Measurements from ENCODE around the gene LBX1.
"Not testable (repeated sequence)": the region's sequence is repeated elsewhere in the genome, so short reads cannot be mapped to it uniquely, and the experiment has no call there.

The LBX1 gene

GRCh38 chr10:101214446-101215396 lies 14.5 kb downstream of the LBX1 start:
- peak; percentile 65 to 75 for DNase-seq (ENCODE audit: low read depth in 1 of 2, low spot score in 1 of 2)

- no peak for DNase-seq (ENCODE audit: low read depth in 1 of 2, low spot score in 1 of 2)
Observed at GRCh38 chr10:101208543-101208942, 20.7 kb downstream of the LBX1 start.

- DNase-seq (ENCODE audit: low read depth in 1 of 2, low spot score in 1 of 2): no peak
Observed at GRCh38 chr10:101207026-101207425, 22.2 kb downstream of the LBX1 start.

DNA sequence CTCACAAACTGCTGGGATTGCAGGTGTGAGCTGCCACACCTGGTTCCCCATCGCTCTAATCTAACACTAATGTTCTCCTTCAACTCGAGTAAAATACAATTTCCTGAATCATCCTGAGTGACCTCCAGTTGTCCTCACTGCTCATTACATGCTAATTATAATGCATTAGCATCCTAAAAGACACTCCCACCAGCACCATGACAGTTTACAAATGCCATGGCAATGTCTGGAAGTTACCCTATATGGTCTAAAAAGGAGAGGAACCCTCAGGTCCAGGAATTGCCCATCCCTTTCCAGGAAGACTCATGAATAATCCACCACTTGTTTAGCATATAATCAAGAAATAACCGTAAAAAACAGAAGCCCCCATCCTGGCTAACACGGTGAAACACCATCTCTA lies 26.6 kb downstream of the LBX1 start:
- DNase-seq (ENCODE audit: low read depth in 1 of 2, low spot score in 1 of 2): not testable (repeated sequence)

- DNase-seq (ENCODE audit: low read depth in 1 of 2, low spot score in 1 of 2): not testable (repeated sequence)
Observed at GRCh38 chr10:101198326-101198977, 30.8 kb downstream of the LBX1 start.

DNA sequence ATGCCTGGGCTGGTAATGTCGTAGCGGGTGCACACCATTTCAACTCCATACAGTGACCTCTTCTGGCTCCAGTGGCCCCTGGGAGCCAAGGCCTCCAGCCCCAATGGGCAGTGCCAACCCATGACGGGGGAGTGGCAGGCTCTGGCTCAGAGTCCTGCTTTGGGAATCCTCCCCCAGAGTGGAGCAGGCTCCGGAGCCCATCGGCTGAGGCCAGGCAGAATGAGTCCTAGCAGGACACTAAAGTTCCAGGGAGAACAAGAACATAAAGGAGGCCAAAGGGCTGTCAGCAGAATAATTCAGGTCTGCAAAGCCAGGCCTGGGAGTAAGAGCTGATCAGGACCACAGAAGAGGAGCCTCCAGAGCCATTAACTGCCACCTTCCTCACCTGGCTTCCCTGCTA lies 33.3 kb downstream of the LBX1 start:
- no peak for DNase-seq (ENCODE audit: low read depth in 1 of 2, low spot score in 1 of 2)

- DNase-seq (ENCODE audit: low read depth in 1 of 2, low spot score in 1 of 2): no peak
Observed at GRCh38 chr10:101189461-101190401, 39.5 kb downstream of the LBX1 start.

DNA sequence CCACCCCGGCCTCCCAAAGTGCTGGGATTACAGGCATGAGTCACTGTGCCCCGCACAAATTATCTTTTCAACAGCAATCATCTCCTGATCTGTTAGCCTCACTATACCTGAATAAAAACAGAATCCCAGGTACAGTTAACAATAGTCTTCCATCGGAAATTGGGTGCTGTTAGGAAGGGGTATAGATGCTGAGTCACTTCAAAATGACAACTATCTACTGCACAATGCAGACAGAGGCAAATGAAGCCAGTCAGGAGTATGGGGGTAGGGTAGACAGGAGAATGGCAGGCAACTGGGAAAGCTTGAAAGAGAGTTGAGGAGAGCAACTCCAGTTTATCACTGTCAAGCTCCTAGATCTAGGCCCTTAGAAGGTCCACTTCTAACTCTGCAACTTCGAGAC lies 40.3 kb downstream of the LBX1 start:
- DNase-seq (ENCODE audit: low read depth in 1 of 2, low spot score in 1 of 2): no peak

DNA sequence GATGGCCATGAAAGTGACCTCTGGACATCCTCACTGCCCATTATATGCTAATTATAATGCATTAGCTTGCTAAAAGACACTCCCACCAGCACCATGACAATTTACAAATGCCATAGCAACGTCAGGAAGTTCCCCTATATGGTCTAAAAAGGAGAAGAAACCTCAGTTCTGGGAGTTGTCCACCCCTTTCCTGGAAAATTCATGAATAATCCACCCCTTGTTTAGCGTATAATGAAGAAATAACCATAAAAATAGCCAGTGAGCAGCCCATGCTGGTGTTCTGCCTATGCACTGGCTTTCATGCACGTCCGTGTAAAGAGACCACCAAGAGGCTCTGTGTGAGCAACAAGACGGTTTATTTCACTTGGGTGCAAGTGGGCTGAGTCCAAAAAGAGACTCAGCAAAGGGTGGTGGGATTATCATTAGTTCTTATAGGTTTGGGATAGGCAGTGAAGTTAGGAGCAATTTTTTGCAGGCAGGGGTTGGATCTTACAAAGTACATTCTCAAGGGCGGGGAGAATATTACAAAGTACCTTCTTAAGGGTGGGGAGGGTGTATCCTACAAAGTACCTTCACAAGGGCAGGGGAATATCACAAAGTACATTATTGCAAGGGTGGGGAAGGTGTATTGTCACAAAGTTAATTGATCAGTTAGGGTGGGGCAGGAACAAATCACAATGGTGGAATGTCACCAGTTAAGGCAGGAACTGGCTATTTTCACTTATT lies 45.6 kb downstream of the LBX1 start:
- no peak for DNase-seq (ENCODE audit: low read depth in 1 of 2, low spot score in 1 of 2)

GRCh38 chr10:101182936-101183335 lies 46.3 kb downstream of the LBX1 start:
- no peak for DNase-seq (ENCODE audit: low read depth in 1 of 2, low spot score in 1 of 2)

Measured in activated CD4-positive, alpha-beta T cell treated with anti-CD3 and anti-CD28 coated beads, Interleukin-2, amount 50 U/mL, for 24 hours (primary cell).